HEK293 (cell line): ENCODE data around the gene LRBA.

ENCODE experiments used
- CTCF ChIA-PET: fragments of 350-600 bp; formaldehyde crosslinking; extraction: SDS; loops from one replicate; lab custom pipeline; 2021; ENCODE audit warnings: antibody characterized with exemption; lab: Yijun Ruan, JAX
- POLR2A ChIA-PET: fragments of 300-600 bp; formaldehyde crosslinking; extraction: SDS; loops from one replicate; lab custom pipeline; 2020; ENCODE audit warnings: antibody characterized with exemption, inconsistent platforms; lab: Yijun Ruan, JAX
- H3K27ac ChIP-seq: fragments of 200-500 bp; sonication (Bioruptor generic); 2 replicates; pipeline ENCODE4 v1.5.1; 2014; ENCODE audit warnings: low read depth, low read length, control low read depth, inconsistent platforms; ENCODE audit errors: extremely low read depth
- H3K36me3 ChIP-seq, 2 experiments: fragments of 200-500 bp in 1 of 2; sonication (Bioruptor generic) in 1 of 2; 1 replicate in 1 of 2; 2 replicates in 1 of 2; pipeline ENCODE4 v1.5.1; 2014 to 2017; ENCODE audit warnings: inconsistent platforms in 2 of 2, low read length in 2 of 2; ENCODE audit not compliant: control insufficient read depth in 2 of 2, insufficient read depth in 1 of 2
- H3K4me1 ChIP-seq: fragments of 200-500 bp; sonication (Bioruptor generic); 2 replicates; pipeline ENCODE4 v1.5.1; 2014; ENCODE audit warnings: mild to moderate bottlenecking, low read length, inconsistent platforms; ENCODE audit not compliant: control insufficient read depth, insufficient read depth
- H3K4me3 ChIP-seq: 2 replicates; pipeline ENCODE4 v1.5.1; 2011; ENCODE audit warnings: low read depth, mild to moderate bottlenecking, control low read depth, low read length, moderate library complexity
- H3K9me3 ChIP-seq: fragments of 200-500 bp; sonication (Bioruptor generic); 2 replicates; pipeline ENCODE4 v1.5.1; 2014; ENCODE audit warnings: low read depth, low read length, inconsistent platforms; ENCODE audit not compliant: control insufficient read depth, insufficient read depth
- MEIS1 ChIP-seq: sonication (generic); formaldehyde crosslinking; IDR thresholded peaks from 2 replicates; pipeline ENCODE4 v1.8.1; 2022; ENCODE audit warnings: missing genetic modification reagents, mild to moderate bottlenecking, borderline replicate concordance
- PBX3 ChIP-seq: sonication (generic); formaldehyde crosslinking; IDR thresholded peaks from 2 replicates; pipeline ENCODE4 v1.8.1; 2022; ENCODE audit warnings: mild to moderate bottlenecking, moderate library complexity, missing genetic modification reagents
- ZBTB44 ChIP-seq: fragments of 450-650 bp; IDR thresholded peaks from 2 replicates; pipeline ENCODE4 v1.5.1; 2018; ENCODE audit warnings: missing biosample characterization, mild to moderate bottlenecking, missing genetic modification characterization
- ZEB2 ChIP-seq: fragments of 450-650 bp; formaldehyde crosslinking; IDR thresholded peaks from 2 replicates; pipeline ENCODE4 v1.5.1; 2016; ENCODE audit warnings: missing biosample characterization, missing genetic modification characterization
- ZFHX2 ChIP-seq: fragments of 450-650 bp; formaldehyde crosslinking; conservative IDR thresholded peaks from 2 replicates; pipeline ENCODE4 v1.5.1; 2016; ENCODE audit warnings: missing biosample characterization, missing genetic modification characterization
- ZNF10 ChIP-seq: fragments of 450-650 bp; formaldehyde crosslinking; IDR thresholded peaks from 2 replicates; pipeline ENCODE4 v1.5.1; 2017; ENCODE audit warnings: missing biosample characterization, missing genetic modification characterization
- ZNF112 ChIP-seq: fragments of 450-650 bp; formaldehyde crosslinking; IDR thresholded peaks from 2 replicates; pipeline ENCODE4 v1.5.0; 2017; ENCODE audit warnings: missing biosample characterization, missing genetic modification characterization
- ZNF311 ChIP-seq: fragments of 450-650 bp; formaldehyde crosslinking; IDR thresholded peaks from 2 replicates; pipeline ENCODE4 v1.5.1; 2017; ENCODE audit warnings: missing biosample characterization, missing genetic modification characterization, borderline replicate concordance
- ZNF341 ChIP-seq: fragments of 450-650 bp; formaldehyde crosslinking; IDR thresholded peaks from 2 replicates; pipeline ENCODE4; 2016; ENCODE audit warnings: low read depth, missing biosample characterization, missing genetic modification characterization
- ZNF398 ChIP-seq: fragments of 450-650 bp; formaldehyde crosslinking; IDR thresholded peaks from 2 replicates; pipeline ENCODE4 v1.5.1; 2017; ENCODE audit warnings: missing biosample characterization, missing genetic modification characterization
- TF ChIP-seq, protein P1 (sequence below): fragments of 450-650 bp; formaldehyde crosslinking; IDR thresholded peaks from 2 replicates; pipeline ENCODE4 v1.5.1; 2016; ENCODE audit warnings: missing biosample characterization, missing genetic modification characterization
- TF ChIP-seq, protein P2 (sequence below): fragments of 450-650 bp; formaldehyde crosslinking; IDR thresholded peaks from 2 replicates; pipeline ENCODE4 v1.5.1; 2016; ENCODE audit warnings: missing biosample characterization, missing genetic modification characterization, low read depth

The LRBA gene

DNA sequence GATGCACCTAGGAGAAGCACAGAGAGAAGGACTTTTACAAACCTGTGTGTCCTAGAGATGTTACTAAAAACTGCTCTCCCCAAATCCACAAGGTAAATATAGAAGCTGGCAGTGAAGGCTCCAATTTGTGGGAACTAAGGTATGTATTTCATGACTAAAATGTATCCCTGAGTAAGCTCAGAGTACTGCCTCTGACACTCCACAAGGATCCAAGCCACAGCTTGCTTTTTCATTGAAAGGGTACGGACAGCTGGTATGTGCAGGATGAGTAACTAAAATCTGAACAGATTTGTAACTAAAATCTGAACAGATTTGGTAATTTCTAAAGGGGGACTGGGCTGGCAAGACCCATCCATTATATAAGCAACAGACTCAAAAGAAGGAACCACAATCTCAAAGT, 749.3 kb downstream of the LRBA start:
- CTCF ChIA-PET, result no interaction called here

GRCh38 chr4:150264595-150265161, 750.4 kb downstream of the LRBA start:
- POLR2A ChIA-PET, result interaction anchor here (0.6 kb wide), 1 partner anchor 739 kb away, joined by 5 read pairs; no protein-coding TSS in a partner anchor
- H3K4me3 ChIP-seq, result no peak overlapping the region
- no peak for TF ChIP-seq ZNF341
- TF ChIP-seq, all 188 proteins: peak for 0
- Histone ChIP-seq H3K27ac (no peak overlapping the region), H3K36me3 (peaks cover 0 to 26% of the 10 kb centered on the region in 2 experiments; a peak in 1 of 3 replicates), H3K4me1 (no peaks in the 10 kb centered on the region), H3K9me3 (no peaks in the 10 kb centered on the region)
- CTCF ChIA-PET, result interaction anchor here (0.5 kb wide), 1 partner anchor 257 kb away, joined by 4 read pairs; no protein-coding TSS in a partner anchor

More for the DNA sequence above, 749.3 kb downstream of the LRBA start:
- TF ChIP-seq ZNF10, result no peak
- no peak for TF ChIP-seq ZNF112
- Histone ChIP-seq H3K4me3 (no peak overlapping the region), H3K9me3 (no peaks in the 10 kb centered on the region), H3K27ac (no peak overlapping the region), H3K36me3 (peaks cover 0 to 17% of the 10 kb centered on the region in 2 experiments; a peak in 1 of 3 replicates), H3K4me1 (no peaks in the 10 kb centered on the region)
- POLR2A ChIA-PET, result no interaction called here

DNA sequence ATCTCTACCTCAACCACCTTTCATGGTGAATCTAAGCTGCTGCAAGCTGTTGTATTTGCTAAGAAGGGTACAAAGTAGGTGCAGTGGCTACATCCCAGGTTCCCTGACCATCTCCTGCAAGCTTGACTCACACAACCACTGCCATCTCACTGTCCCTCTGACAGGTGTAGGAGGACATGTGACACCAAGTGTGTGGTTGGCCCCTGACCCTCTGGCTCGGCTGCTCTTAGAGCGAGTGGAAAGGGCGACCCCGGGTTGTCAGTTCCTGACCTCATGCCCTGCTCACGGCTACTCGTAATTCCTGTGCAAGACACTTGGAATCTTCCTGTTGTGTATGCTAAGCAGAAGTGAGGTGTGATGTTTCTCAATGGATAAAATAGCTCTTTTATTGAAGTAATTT, 752.5 kb downstream of the LRBA start:
- POLR2A ChIA-PET, result no interaction called here
- no peak overlapping the region for H3K27ac ChIP-seq
- CTCF ChIA-PET, result interaction anchor here (0.6 to 1.3 kb wide), 2 partner anchors 20 to 92 kb away, joined by 3 to 4 read pairs; no protein-coding TSS in a partner anchor
- H3K36me3 ChIP-seq, result peaks cover 0 to 26% of the 10 kb centered on the region in 2 experiments; a peak in 1 of 3 replicates
- TF ChIP-seq, protein P1, sequence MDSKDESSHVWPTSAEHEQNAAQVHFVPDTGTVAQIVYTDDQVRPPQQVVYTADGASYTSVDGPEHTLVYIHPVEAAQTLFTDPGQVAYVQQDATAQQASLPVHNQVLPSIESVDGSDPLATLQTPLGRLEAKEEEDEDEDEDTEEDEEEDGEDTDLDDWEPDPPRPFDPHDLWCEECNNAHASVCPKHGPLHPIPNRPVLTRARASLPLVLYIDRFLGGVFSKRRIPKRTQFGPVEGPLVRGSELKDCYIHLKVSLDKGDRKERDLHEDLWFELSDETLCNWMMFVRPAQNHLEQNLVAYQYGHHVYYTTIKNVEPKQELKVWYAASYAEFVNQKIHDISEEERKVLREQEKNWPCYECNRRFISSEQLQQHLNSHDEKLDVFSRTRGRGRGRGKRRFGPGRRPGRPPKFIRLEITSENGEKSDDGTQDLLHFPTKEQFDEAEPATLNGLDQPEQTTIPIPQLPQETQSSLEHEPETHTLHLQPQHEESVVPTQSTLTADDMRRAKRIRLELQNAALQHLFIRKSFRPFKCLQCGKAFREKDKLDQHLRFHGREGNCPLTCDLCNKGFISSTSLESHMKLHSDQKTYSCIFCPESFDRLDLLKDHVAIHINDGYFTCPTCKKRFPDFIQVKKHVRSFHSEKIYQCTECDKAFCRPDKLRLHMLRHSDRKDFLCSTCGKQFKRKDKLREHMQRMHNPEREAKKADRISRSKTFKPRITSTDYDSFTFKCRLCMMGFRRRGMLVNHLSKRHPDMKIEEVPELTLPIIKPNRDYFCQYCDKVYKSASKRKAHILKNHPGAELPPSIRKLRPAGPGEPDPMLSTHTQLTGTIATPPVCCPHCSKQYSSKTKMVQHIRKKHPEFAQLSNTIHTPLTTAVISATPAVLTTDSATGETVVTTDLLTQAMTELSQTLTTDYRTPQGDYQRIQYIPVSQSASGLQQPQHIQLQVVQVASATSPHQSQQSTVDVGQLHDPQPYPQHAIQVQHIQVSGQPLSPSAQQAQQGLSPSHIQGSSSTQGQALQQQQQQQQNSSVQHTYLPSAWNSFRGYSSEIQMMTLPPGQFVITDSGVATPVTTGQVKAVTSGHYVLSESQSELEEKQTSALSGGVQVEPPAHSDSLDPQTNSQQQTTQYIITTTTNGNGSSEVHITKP (tag by site-specific recombination), result no peak
- TF ChIP-seq PBX3 (CRISPR knock-in tag) (no peak), ZNF311 (no peak), ZFHX2 (tag by site-specific recombination) (no peak), ZEB2 (tag by site-specific recombination) (no peak), ZNF398 (tag by site-specific recombination) (no peak), MEIS1 (CRISPR knock-in tag) (no peak), ZBTB44 (no peak)
- TF ChIP-seq, protein P2, sequence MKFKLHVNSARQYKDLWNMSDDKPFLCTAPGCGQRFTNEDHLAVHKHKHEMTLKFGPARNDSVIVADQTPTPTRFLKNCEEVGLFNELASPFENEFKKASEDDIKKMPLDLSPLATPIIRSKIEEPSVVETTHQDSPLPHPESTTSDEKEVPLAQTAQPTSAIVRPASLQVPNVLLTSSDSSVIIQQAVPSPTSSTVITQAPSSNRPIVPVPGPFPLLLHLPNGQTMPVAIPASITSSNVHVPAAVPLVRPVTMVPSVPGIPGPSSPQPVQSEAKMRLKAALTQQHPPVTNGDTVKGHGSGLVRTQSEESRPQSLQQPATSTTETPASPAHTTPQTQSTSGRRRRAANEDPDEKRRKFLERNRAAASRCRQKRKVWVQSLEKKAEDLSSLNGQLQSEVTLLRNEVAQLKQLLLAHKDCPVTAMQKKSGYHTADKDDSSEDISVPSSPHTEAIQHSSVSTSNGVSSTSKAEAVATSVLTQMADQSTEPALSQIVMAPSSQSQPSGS, result no peak
- TF ChIP-seq, all 188 proteins: peak for 0
- H3K4me3 ChIP-seq, result no peak overlapping the region
- no peaks in the 10 kb centered on the region for H3K9me3 ChIP-seq
- no peaks in the 10 kb centered on the region for H3K4me1 ChIP-seq
